Stimulated activated CD8-positive, alpha-beta memory T cell treated with anti-CD3 and anti-CD28 coated beads, Interleukin-15, amount 100 ng/mL, for 48 hours (primary cell): ENCODE results near the gene IFNA17.
A peak's percentile ranks its signal among the peaks of the same experiment; 100 is the strongest.
"Not testable (repeated sequence)": the region's sequence is repeated elsewhere in the genome, so short reads cannot be mapped to it uniquely, and the experiment has no call there.

Source experiments
- DNase-seq, 2 donors: peaks; one replicate each; pipeline ENCODE4 v3.0.0-alpha.2; 2020; ENCODE audit warnings: low read depth in 2 of 2

The IFNA17 gene

DNA sequence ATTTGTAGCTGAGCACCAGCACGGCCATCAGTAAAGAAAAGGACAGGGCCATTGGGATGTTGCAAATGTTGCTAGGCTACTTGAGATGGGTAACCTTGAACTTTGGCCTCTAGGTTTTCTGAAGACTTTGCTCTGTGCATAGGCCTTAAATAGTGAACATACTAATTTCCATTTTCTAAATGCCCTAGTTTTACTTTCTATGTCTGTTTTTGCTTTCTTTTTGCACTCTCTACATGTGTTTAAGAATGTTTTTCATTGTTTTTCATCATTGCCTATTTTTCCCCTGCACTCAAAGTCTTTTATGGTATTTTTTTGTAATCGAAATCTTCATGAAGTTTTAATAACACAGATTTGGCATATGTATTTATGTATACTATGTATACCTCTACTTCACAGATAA, at the start of gene IFNA17:
TSS of gene IFNA17 (minus strand) at position 101 of the 400 bp plus-strand sequence. CDS start at position 52, 49 bp downstream.
- no peak for DNase-seq

DNA sequence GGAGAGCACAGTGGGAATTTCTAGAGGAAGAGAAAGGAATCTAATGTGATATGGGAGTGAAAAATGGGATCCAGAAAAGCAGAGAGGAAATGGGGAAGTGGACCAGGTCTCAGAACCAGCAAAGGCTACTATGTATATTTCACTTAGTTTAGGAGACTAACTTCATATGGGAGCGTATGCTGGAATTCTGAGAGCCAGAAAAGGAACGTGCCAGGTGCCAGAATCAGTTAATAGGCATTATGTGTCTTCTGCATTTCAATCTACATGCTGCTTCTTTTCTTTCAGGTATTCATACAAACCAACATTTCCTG, 40.3 kb upstream of the IFNA17 start:
- DNase-seq, result no peak

DNA sequence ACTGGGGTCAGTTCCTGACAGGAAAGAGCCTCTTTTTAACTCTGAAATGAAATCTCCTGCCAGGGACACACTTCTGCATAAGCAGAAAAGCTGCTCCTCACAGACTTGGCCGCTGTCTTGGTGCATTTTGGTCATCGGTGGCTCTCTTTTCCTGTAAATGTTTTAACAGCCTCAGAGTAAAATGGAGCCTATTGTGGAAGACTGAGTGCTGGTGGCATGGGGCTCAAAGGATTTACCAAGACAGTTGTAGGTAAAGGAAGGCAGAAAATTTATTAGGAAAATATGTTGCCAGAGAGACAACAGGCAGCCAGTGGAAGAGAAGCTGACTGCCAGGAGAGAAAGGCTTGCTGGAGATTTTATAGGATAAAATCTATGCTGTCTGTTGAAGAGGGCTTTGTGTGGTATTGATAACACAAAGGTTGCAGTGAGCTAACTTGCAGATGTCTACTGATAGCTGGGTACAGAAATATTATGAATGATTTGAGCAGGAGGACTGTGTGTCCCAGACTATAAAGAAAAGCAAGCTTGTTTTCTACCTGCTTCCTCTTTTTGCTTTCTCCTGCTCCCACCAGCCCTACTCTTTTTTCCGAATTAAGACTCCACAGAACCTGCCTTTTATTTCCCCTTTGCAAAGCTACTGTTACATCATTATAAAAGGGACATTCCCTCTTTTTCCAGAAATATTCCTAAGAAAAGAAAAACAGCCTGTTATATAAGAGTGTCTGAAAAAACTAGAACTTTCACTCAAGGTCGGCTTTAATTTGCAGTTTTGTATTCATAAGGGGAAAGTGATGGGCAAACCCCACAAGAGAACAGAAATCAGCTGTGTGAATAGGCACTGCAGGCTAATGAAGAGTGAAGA, 39.7 kb upstream of the IFNA17 start:
- DNase-seq, result no peak

DNA sequence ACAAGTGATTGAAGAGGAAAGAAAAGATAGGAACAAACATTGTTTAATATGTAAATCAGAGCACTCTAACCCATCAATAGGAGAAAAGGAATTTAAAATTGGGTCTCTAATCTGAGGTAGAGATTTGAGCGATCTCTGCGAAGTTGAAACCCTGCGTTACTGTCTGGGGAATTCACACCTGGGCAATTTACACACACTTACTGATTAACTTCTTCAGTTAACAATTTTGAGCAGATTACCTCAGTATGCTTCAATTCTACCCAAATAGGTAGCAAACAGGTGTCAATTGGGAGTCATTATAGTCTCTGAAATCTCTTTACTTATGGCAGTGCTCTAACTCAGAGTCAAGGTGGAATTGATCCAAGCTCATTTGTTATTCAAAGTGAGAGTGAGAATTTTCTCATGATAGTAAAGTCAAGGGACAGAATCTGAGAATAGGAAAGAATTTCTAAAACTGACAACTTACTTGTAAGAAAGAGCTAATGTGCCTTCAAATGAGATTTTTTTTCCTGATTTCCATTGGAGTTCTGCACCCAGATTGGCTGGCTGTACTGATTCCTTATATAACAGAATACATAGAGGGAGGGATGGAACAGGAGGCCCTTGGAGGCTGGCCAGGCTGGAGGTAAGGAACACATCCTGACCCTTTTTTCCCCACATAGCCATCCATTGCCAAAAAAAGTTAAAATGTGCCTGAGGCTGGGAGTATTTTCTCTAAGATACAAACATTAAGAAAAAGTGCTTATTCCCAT, 38.9 kb upstream of the IFNA17 start:
- DNase-seq, result no peak

DNA sequence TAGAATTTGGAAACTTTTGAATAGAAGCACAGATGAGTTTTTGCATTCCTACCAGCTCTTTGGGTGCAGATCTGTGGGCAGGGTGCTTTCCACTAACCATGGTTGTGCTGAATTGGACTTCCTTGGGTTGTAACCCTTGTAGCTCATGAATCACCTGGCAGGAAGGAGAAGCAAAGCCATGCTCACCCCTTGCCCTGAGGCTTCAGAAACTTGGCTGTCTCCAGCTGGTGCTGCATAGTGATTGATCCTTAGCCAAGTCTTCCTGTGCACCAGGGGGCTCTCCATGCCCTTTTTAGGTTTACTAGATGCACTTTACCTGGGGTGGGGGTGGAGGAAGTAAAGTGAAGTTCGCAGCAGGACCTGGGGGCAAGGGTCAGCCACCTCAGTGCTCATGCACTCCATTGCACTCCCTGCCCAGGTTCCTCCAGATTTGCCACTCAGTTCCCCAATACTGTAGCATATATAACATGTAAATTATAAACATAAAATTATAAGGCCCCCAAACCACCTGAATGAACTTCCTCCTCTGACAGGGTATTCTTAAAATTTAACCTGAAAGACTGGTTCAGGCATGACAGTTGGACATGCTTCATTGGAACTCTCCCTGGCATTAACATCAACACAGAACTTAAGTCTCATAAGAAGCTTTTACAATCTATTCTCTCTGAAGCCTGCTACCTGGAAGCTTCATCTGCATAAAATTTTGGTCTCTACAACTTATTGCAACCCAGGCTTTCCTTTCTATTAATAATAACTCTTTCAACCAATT, 37.6 kb upstream of the IFNA17 start:
- DNase-seq, result no peak

DNA sequence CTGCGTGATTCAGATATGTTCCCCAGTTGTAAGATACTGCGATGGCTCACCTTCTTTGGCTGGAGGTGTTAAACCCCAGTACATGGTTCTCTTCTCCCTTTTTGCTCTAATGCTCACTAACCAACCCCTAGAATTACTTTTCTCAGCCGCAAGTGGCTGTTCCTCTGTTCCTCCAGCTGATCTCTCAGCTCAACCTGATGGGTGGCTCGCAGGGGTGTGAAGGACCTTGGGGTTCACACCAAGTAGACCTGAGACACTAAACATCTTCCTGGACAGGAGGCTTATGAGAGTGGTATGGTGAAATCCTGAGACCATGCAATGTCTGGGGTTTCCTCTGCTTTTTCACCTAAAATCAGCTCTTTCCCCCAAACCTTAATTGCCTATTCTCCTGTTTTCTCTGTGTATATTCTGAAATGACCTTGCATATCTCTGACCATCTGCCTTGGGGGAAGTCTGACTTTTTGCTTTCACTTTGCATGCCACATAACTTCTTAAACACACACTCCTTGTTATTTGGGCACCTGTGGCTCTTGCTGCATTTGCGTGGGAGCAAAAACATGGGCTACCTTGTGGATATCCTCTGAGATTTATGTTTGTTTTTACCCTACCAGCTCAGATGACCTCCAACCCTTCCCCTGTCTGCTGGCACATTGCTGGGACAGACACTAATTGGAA, 27.7 kb upstream of the IFNA17 start:
- no peak for DNase-seq

DNA sequence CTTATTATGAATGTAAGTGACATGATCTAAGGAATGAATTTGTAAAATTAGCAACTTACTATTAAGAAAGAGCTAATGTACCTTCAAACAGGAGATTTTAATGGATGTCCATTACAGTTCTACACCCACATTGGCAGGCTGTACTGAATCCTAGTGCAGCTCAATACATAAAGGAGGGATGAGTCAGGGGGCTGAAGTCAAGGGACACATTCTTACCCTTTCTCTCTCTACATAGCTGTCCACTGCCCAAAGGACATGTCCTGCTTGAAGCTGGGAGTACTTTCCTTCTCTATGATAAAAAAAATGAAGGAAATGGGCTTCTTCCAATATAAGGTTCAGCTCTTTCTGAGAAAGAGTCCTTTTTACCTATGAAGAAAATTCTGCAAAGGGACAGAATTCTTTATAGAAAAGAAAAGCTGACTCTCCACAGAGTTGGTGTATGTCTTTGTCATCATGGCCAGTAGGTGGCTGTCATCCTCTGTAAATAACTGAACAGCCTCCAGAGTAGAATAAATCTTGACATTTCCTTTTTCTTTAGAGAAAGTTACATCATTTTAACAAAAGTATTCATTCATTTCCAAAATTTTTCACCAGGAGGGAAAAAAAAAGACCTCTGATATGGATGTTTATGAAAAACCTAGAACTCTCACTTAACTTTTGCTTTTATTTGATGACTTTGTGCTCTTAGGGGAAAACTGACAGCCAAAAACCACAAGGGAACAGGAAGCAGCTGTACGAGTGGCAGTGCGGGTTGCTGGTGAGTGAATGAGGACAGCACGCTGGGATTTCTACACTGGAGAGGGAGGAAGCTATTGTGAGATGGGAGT, 24.9 kb upstream of the IFNA17 start:
- DNase-seq, result no peak

DNA sequence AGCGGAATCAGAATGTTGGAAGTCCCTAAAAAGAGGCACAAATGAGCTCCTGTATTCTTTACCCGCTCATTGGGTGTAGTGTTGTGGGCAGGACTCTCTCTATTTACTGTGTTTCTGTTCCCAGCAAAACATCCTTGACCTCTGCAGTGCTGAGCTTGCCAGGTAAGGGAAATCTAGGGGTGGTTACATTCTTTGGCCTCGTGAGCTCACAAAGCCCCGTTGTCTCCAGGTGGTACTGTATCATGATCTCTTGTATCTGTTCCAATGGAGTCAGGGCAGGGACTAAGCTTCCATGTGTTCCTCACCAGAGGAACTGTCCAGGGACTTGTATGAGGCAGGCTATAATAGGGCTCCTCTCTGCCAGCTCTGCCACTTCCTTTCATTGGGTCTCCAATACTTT, 23.6 kb upstream of the IFNA17 start:
- DNase-seq, result no peak

DNA sequence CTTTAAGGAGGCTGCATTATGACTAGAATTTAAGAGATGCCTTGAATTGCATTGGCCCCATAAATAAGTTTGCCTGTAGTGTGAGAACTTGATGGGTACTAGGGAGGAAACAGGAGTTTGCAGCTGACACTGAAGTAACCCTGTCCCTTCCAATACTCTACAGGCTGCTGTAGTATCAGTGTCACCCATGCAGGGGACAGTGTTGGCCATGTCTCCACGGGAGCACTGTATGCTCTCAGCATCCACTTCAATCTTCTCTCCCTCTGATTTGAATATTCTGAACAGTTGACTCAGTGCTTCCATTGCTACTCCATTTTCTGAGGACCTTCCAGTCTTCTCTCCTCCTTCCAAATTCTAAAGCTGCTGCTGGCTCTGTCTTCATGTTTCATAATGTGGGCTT, 23.2 kb upstream of the IFNA17 start:
- DNase-seq, result no peak

DNA sequence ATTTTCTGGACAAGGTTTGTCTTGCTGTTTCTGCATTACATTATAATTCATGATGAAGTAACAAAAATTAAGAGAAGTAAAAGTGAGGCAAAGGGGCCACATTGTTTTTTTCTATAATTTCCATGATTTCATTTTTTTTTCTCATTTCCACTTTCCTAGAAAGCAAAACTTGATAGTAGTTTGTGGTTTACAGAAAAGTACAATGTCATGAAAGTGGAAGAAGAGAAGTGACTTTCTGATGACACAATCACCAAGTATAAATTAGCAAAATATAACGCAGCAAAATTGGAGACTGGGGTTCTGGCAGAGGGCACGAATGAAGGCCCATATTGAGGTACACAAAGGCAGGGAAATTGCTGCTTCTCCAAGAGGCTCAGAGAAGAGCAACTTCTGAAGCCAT, 16.8 kb upstream of the IFNA17 start:
- DNase-seq, result no peak

DNA sequence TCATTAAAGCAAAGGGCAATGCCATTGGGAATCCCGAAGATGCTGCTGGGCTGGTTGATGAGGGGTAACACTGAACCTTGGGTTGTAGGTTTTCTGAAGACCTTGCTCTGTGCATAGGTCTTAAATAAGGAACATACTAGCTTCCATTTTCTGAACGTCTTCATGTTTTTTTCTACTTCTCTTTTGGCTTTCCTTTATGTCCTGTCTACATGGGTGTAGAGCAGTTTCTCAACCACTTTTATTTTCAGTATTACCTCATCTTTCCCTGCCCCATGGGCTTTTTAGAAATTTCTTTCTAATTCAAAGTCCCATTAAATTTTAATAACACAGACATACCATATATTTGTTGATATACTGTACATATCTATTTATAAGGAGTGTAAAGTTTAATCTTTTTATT, 11.9 kb upstream of the IFNA17 start, which contains the start of gene IFNA14:
TSS of gene IFNA14 (minus strand) at position 95 of the 400 bp plus-strand sequence. CDS start at position 25, 70 bp downstream.
- DNase-seq, result no peak

DNA sequence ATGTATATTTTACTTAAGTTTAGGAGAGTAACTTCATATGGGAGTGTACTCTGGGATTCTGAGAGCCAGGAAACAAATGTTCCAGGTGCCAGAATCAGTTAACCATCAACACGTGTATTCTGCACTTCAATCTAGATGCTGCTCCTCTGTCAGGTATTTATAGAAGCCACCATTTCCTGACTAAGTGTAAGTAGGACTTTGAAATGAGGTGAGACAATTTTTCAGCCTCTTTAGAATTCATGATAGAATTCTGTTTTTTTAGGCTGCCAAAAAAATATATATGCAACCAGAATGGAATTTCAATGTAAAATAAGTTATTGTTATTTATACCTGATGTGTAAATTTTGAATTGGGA, 8.3 kb upstream of the IFNA17 start:
- DNase-seq, result not testable (repeated sequence)

DNA sequence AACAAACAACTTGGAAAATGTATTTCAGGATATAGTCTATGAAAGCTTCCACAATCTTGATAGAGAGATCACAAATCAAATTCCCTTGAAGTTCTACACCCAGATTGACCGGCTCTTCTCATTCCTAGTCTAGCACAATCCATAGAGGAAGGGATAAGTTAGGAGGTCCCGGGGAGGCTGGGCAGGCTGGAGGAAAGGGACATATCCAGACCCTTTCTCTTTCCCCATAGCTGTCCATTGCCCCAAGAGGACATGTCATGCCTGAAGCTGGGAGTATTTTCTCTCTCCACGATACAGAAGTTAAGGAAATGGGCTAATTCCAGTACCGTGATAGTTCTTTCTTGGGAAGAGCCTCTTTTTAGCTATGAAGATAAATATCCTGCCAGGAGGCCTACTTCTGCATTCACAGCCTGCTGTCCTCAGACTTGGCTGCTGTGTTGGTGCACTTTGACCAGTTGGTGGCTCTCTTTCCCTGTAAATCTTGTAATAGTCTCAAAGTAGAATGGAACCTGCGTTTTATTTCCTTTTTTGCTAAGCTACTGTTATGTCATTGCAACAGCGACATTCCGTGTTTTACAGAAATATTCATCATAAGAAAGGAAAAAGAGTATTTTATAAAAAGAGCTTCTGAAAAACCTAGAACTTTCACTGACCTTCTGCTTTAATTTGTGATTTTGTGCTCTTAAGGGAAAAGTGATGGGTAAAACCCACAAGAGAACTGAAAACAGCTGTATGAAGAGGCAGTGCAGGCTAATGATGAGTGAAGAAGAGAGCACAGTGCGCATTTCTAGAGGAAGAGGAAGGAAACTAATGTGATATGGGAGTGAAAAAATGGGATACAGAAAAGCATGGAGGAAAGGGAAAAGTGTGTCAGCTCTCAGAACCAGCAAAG, 7.7 kb upstream of the IFNA17 start:
- peak in 1 of 2 donors; percentile 17 for DNase-seq

DNA sequence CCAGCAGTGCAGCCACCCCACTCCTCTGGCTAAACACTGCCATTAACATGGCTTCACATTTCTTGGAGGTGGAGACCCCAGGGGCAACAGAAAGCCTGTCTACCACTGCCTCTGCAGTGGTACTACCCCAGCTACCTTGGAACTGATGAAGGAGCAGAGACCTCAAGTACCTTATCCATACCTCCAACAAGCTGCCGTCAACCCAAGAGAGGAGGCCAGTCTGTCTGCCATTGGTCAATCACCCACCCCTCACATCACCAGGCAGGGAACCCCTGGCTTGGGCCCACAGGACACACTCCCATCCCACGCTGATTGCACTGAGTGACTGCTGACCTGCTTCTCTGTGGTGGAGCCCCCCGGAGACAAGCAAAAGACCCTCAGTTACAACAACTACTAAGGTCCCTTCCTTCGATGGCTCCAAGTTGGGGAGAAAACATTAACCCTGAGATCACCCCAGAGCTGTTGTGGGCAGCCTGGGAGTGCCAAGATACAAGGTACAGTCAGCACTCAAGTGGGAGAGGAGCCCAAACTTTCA, 6.2 kb upstream of the IFNA17 start:
- DNase-seq, result no peak

DNA sequence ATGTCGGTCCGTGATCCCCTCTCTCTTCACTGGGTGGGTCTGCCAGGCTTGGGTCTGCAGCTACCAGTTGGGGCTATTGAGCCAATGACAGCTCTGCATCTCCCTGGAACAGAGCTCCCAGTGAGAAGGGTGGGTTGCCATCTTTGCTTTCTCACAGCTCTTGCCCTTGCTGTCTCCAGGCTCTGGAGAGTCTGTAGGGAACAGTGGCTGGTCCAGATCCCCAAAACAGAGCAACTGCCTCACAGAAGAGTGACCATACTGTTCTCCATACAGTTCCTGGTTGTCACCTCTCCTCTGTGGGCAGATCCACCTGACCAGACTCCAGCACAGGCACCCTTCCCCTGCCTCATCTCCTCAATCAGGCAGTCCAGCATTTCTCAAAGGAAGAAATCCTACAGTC, 5.2 kb upstream of the IFNA17 start:
- no peak for DNase-seq

DNA sequence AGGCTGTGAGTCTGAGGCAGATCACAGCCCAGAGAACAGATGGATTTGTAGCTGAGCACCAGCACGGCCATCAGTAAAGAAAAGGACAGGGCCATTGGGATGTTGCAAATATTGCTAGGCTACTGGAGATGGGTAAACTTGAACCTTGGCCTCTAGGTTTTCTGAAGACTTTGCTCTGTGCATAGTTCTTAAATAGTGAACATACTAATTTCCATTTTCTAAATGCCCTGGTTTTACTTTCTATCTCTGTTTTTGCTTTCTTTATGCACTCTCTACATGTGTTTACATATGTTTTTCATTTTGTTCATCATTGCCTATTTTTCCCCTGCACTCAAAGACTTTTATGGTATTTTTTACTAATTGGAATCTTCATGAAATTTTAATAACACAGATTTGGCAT, 10.8 kb downstream of the IFNA17 start, which contains the start of gene IFNA16:
TSS of gene IFNA16 (minus strand) at position 101 of the 400 bp plus-strand sequence. CDS start at position 95, 6 bp downstream.
- DNase-seq, result not testable (repeated sequence)

DNA sequence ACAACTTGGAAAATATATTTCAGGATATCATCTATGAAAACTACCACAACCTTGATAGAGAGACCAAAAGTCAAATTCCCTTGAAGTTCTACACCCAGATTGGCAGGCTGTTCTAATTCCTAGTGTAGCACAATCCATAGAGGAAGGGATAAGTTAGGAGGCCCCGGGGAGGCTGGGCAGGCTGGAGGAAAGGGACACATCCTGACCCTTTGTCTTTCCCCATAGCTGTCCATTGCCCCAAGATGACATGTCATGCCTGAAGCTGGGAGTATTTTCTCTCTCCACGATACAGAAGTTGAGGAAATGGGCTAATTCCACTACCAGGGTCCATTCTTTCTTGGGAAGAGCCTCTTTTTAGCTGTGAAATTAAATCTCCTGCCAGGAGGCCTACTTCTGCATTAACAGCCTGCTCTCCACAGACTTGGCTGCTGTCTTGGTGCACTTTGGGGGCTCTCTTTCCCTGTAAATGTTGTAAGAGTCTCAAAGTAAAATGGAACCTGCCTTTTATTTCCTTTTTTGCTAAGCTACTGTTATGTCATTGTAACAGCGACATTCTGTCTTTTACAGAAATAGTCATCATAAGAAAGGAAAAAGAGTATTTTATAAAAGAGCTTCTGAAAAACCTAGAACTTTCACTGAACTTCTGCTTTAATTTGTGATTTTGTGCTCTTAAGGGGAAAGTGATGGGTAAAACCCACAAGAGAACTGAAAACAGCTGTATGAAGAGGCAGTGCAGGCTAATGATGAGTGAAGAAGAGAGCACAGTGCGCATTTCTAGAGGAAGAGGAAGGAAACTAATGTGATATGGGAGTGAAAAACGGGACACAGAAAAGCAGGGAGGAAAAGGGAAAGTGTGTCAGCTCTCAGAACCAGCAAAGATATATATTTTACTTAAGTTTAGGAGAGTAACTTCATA, 14.4 kb downstream of the IFNA17 start:
- DNase-seq, result not testable (repeated sequence)

DNA sequence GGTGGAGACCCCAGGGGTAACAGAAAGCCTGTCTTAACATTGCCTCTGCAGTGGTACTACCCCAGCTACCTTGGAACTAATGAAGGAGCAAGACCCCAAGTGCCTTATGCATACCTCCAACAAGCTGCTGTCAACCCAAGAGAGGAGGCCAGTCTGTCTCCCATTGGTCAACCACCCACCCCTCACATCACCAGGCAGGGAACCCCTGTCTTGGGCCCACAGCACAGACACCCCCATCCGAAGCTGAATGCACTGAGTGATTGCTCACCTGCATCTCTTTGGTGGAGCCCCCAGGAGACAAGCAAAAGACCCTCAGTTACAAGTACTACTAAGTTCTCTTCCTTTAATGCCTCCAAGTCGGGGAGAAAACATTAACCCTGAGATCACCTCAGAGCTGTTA, 15.9 kb downstream of the IFNA17 start:
- DNase-seq, result not testable (repeated sequence)
